Kidney (tissue), 14 donors: ENCODE results near the gene SLC35A5. TPM values are rescaled to one million over a fixed set of nuclear protein-coding genes. Genes with fewer than 3 reads are reported as not detected.

Source experiments
- DNase-seq, 5 donors: peaks; one replicate each; pipeline ENCODE4 v3.0.0-alpha.2; 2013 to 2020
- FAIRE-seq: peaks from 2 replicates; lab custom pipeline; 2012; peaks lifted over from hg19 to GRCh38; lab: Jason Lieb, UNC
- H3K27ac ChIP-seq, 2 donors: one replicate each; pipeline ENCODE4 v1.7.0; 2013; ENCODE audit warnings: low read depth in 2 of 2, low read length in 2 of 2, inconsistent platforms in 1 of 2
- H3K27me3 ChIP-seq: one replicate; pipeline ENCODE4 v1.7.1; 2013; ENCODE audit warnings: low read length, inconsistent platforms; ENCODE audit not compliant: control insufficient read depth, insufficient read depth
- H3K36me3 ChIP-seq, 3 donors: one replicate each; pipeline versions ENCODE4 v1.7.0 to v1.7.1; 2013; ENCODE audit warnings: low read length in 3 of 3, control low read depth in 1 of 3, inconsistent platforms in 1 of 3; ENCODE audit not compliant: insufficient read depth in 3 of 3, control insufficient read depth in 2 of 3
- H3K4me1 ChIP-seq, 3 donors: one replicate each; pipeline versions ENCODE4 v1.7.0 to v1.7.1; 2013; ENCODE audit warnings: low read length in 3 of 3, inconsistent platforms in 1 of 3, low read depth in 1 of 3; ENCODE audit not compliant: control insufficient read depth in 2 of 3, insufficient read depth in 2 of 3
- H3K4me3 ChIP-seq, 3 donors: one replicate each; pipeline versions ENCODE4 v1.7.0 to v1.8.1; 2013; ENCODE audit warnings: low read length in 3 of 3, control low read depth in 1 of 3, inconsistent platforms in 1 of 3
- H3K9ac ChIP-seq, 3 donors: one replicate each; pipeline versions ENCODE4 v1.7.0 to v1.7.1; 2013; ENCODE audit warnings: low read length in 3 of 3, control low read depth in 1 of 3, inconsistent platforms in 1 of 3
- H3K9me3 ChIP-seq, 3 donors: one replicate each; pipeline versions ENCODE4 v1.7.0 to v1.7.1; 2013; ENCODE audit warnings: low read length in 3 of 3, control low read depth in 1 of 3, inconsistent platforms in 1 of 3; ENCODE audit not compliant: control insufficient read depth in 2 of 3, insufficient read depth in 1 of 3
- intact Hi-C: fragments of 100-400 bp; cut with DNase I; formaldehyde crosslinking; loops from one replicate; pipeline ENCODE4 v1.11.1; 2022
- polyA plus RNA-seq: library from polyadenylated mRNA; stranded (reverse); fragments of 350-450 nt; fragmentation: Illumina TruSeq; extraction: RNeasy Lipid Tissue Mini Kit (QIAGEN cat#74804); gene quantifications from one replicate; pipeline ENCODE4 v1.2.3, GENCODE V29; 2014; ENCODE audit warnings: low read depth, low replicate concordance; ENCODE audit not compliant: insufficient read depth
- total RNA-seq: library from RNA; stranded (reverse); fragmentation: NEBNext Ultra II Directional; extraction: Animal tissue kit (Norgen Biotek cat#: 25700); gene quantifications from one replicate; pipeline ENCODE4 v1.2.1, GENCODE V29; 2021
- TF ChIP-seq, protein P1 (sequence below): IDR thresholded peaks from 3 replicates; pipeline ENCODE4 v1.5.1; 2012; ENCODE audit warnings: mild to moderate bottlenecking, moderate library complexity, borderline replicate concordance; ENCODE audit not compliant: insufficient read depth; ENCODE audit errors: extremely low read depth
- donor health status: control.
- donor health status: control.
- donor health status: control.
- donor health status: control.
- donor health status: control.
- donor health status: DM: yes; HTN: yes; CAD: no.
- donor health status: Normal renal cell carcinoma (clear cell type).

Gene SLC35A5
- total and polyA plus RNA-seq, 2 donors from 2014 or later, result 22.5 to 38.6 TPM

DNA sequence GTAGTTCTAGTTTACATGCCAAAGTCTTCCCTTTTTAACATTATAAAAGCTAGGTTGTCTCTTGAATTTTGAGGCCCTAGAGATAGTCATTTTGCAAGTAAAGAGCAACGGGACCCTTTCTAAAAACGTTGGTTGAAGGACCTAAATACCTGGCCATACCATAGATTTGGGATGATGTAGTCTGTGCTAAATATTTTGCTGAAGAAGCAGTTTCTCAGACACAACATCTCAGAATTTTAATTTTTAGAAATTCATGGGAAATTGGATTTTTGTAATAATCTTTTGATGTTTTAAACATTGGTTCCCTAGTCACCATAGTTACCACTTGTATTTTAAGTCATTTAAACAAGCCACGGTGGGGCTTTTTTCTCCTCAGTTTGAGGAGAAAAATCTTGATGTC, 21.3 kb downstream of the SLC35A5 start:
- Histone ChIP-seq H3K9me3 (no peaks in the 10 kb centered on the region), H3K4me3 (no peak overlapping the region), H3K36me3 (peaks cover 2 to 20% (median 9%) of the 10 kb centered on the region in 3 donors), H3K27ac (no peak overlapping the region), H3K4me1 (no peaks in the 10 kb centered on the region), H3K9ac (no peak overlapping the region), H3K27me3 (no peaks in the 10 kb centered on the region)
- DNase-seq (no peak), FAIRE-seq (no peak)
- TF ChIP-seq, protein P1, sequence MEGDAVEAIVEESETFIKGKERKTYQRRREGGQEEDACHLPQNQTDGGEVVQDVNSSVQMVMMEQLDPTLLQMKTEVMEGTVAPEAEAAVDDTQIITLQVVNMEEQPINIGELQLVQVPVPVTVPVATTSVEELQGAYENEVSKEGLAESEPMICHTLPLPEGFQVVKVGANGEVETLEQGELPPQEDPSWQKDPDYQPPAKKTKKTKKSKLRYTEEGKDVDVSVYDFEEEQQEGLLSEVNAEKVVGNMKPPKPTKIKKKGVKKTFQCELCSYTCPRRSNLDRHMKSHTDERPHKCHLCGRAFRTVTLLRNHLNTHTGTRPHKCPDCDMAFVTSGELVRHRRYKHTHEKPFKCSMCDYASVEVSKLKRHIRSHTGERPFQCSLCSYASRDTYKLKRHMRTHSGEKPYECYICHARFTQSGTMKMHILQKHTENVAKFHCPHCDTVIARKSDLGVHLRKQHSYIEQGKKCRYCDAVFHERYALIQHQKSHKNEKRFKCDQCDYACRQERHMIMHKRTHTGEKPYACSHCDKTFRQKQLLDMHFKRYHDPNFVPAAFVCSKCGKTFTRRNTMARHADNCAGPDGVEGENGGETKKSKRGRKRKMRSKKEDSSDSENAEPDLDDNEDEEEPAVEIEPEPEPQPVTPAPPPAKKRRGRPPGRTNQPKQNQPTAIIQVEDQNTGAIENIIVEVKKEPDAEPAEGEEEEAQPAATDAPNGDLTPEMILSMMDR, result no peak
- intact Hi-C loops, result no loop called here

DNA sequence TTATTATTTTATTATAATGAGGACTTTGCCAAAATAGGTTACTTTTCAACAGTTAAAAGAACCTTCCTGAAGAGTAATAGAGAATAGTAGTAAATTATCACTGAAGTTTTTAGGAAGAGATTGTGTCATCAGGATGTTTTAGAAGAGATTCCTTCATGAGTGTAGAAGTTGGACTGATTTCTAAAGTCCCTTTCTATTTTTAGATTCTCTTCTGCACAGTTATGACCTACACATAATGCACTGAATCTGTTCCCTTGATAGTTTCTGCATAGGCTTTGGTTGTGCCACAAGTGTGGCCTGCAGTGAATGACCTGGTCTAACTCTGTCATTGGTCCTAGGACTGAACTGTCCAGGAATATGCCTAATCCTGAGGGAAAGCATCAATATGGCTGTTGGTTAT, 23.9 kb downstream of the SLC35A5 start:
- FAIRE-seq (no peak), DNase-seq (no peak)
- intact Hi-C loops, result no loop called here
- Histone ChIP-seq H3K27ac (no peak overlapping the region), H3K4me1 (no peaks in the 10 kb centered on the region), H3K9me3 (no peaks in the 10 kb centered on the region), H3K27me3 (no peaks in the 10 kb centered on the region), H3K9ac (no peak overlapping the region), H3K36me3 (peaks cover 2 to 20% (median 3%) of the 10 kb centered on the region in 3 donors), H3K4me3 (no peak overlapping the region)
- TF ChIP-seq, protein P1, result no peak

DNA sequence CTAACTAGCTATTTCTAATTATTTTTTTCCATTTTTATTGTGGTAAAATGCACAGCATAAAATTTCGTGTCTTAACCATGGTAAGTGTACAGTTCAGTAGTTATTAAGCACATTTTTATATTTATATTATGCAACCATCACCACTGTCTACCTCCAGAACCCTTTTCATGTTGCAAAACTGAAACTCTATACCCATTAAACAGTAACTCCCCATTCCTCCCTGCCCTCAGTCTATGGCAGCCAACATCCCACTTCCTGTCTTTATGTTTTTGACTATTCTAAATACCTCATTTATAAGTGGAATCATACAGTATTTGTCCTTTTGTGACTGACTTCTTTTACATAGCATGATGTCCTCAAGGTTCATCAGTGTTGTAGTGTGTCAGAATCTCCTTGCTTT, 25.5 kb downstream of the SLC35A5 start:
- no peak for FAIRE-seq

More for the DNA sequence above, 25.5 kb downstream of the SLC35A5 start:
- Histone ChIP-seq H3K27ac (no peak overlapping the region), H3K9ac (no peak overlapping the region), H3K27me3 (no peaks in the 10 kb centered on the region), H3K4me1 (no peaks in the 10 kb centered on the region), H3K36me3 (peaks cover 2 to 20% (median 3%) of the 10 kb centered on the region in 3 donors), H3K9me3 (no peaks in the 10 kb centered on the region), H3K4me3 (no peak overlapping the region)
- intact Hi-C loops, result no loop called here
- TF ChIP-seq, protein P1, result no peak
- DNase-seq, result no peak
